Uterine smooth muscle cell (primary cell): Measurements from ENCODE around the gene SIDT1. TPM values are rescaled to one million over a fixed set of nuclear protein-coding genes. Genes with fewer than 3 reads are reported as not detected.

Experiments used
- total RNA-seq: library from RNA; depleted of rRNA; stranded (reverse); fragments of >200 nt; gene quantifications from 2 replicates; pipeline ENCODE4 v1.2.3, GENCODE V29; 2014

SIDT1 gene
- not detected in 2 replicates for total RNA-seq

DNA sequence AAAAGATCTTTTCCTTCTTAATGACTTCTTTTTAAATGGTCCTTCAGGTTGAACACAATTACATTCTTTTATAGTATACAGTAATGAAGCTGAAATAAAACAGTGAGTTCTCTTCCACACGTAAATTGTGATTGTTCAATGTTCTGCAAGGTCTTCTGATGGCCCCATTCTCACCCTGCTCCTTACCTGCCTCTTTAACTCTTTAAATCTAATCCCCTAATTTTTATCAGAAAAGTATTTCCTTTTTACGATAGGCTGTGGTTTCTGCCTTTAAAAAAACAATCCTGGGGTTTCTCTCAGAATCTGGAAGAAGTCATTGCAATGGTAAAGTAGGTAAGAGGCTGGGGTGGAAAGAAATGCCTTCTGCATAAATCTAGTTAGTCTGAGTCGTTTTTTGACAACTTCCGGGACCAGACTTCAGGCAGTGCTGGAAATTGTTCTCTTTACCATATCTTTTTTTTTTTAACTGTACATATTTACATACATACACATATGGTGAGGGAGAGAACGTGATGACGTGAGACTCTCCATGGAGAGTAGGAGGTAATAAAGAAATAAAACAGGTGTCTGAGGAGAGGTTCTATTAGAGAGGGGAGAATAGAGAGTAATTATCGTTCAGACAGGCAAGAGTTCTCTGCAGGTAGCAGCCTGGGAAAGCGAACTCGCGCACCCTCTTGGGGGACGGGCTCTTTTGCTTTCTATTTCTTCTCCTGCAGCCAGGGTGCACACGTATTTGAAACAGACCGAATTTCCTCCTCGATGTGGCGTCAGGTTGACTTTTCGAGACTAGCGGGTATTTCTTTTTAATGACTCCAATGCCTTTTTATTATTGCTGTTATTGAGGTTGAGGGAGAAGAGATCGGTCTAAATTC lies at the start of gene SIDT1:
Gene SIDT1 (plus strand): TSS at position 730 of the 872 bp plus-strand sequence. CDS start 467 bp downstream, outside the sequence.

Other genes with a start within 250 kb of the SIDT1 start
- gene CFAP44, start 91.1 kb upstream of the SIDT1 start, total RNA-seq: 2.1 TPM in 2 replicates
- gene SPICE1, start 17.4 kb upstream of the SIDT1 start, total RNA-seq: 12.9 and 17.9 TPM in 2 replicates
- 5.6 and 6.5 TPM in 2 replicates for gene USF3, start 164.1 kb downstream of the SIDT1 start, total RNA-seq
- 186 and 299 TPM in 2 replicates for gene NAA50, start 213.7 kb downstream of the SIDT1 start, total RNA-seq
- 119 and 133 TPM in 2 replicates for gene ATP6V1A, start 214.5 kb downstream of the SIDT1 start, total RNA-seq